HL-60/S4 treated with phorbol 12-myristate 13-acetate at 8.2 ng/mL for 4 days and 3 days (cell line): ENCODE data around the gene PIK3IP1.
"Not testable (repeated sequence)": the region's sequence is repeated elsewhere in the genome, so short reads cannot be mapped to it uniquely, and the experiment has no call there.

Source experiments
- in situ Hi-C: fragments of 300-500 bp; cut with MboI; formaldehyde crosslinking; loops from 2 replicates; pipeline ENCODE4 v1.15.0; 2022; ENCODE audit warnings: low sequenced_read_pairs

PIK3IP1 gene

GRCh38 chr22:31259798-31260473 is 32.4 kb downstream of the PIK3IP1 start:
- in situ Hi-C loops, result no loop called here

- in situ Hi-C loops, result no loop called here
These were observed 38.3 kb downstream of the PIK3IP1 start for GRCh38 chr22:31253949-31254348.

- in situ Hi-C loops, result no loop called here
These were observed 41.3 kb downstream of the PIK3IP1 start for GRCh38 chr22:31250740-31251600.

- in situ Hi-C loops, result no loop called here
These were observed 43.0 kb downstream of the PIK3IP1 start for GRCh38 chr22:31248965-31249958.

- in situ Hi-C loops, result no loop called here
These were observed 44.0 kb downstream of the PIK3IP1 start for GRCh38 chr22:31248138-31248745.

- in situ Hi-C loops, result no loop called here
These were observed 44.6 kb downstream of the PIK3IP1 start for GRCh38 chr22:31247726-31248125.

- in situ Hi-C loops, result no loop called here
These were observed 45.6 kb downstream of the PIK3IP1 start for GRCh38 chr22:31246687-31247086.

GRCh38 chr22:31245998-31246397 is 46.3 kb downstream of the PIK3IP1 start:
- in situ Hi-C loops, result not testable (repeated sequence)

GRCh38 chr22:31244943-31245451 is 47.3 kb downstream of the PIK3IP1 start:
- in situ Hi-C loops, result no loop called here

GRCh38 chr22:31244046-31244942 is 48.0 kb downstream of the PIK3IP1 start:
- in situ Hi-C loops, result no loop called here

- in situ Hi-C loops, result no loop called here
These were observed 48.8 kb downstream of the PIK3IP1 start for GRCh38 chr22:31243339-31244045.

- in situ Hi-C loops, result no loop called here
These were observed 50.4 kb downstream of the PIK3IP1 start for GRCh38 chr22:31241936-31242335.

- in situ Hi-C loops, result no loop called here
These were observed 51.1 kb downstream of the PIK3IP1 start for GRCh38 chr22:31241200-31241599.

- in situ Hi-C loops, result no loop called here
These were observed 52.4 kb downstream of the PIK3IP1 start for GRCh38 chr22:31239771-31240370.

GRCh38 chr22:31238057-31238456 is 54.2 kb downstream of the PIK3IP1 start:
- in situ Hi-C loops, result no loop called here

- in situ Hi-C loops, result not testable (repeated sequence)
These were observed 56.2 kb downstream of the PIK3IP1 start for GRCh38 chr22:31236044-31236443.

- in situ Hi-C loops, result no loop called here
These were observed 57.2 kb downstream of the PIK3IP1 start for GRCh38 chr22:31235081-31235480.

- in situ Hi-C loops, result no loop called here
These were observed 59.3 kb downstream of the PIK3IP1 start for GRCh38 chr22:31233001-31233400.
